ENCODE measurements around the gene DYSF.
A peak's percentile ranks its signal among the peaks of the same experiment; 100 is the strongest.
"Not testable (repeated sequence)": the region's sequence is repeated elsewhere in the genome, so short reads cannot be mapped to it uniquely, and the experiment has no call there.

The DYSF gene

GRCh38 chr2:71453404-71454220 is at the start of gene DYSF:
DYSF (plus strand) TSS chr2:71453561.
- peak in 1 of 2 experiments; percentile 15 for DNase-seq

GRCh38 chr2:71409611-71410010 is 43.8 kb upstream of the DYSF start:
- DNase-seq = no peak

DNA sequence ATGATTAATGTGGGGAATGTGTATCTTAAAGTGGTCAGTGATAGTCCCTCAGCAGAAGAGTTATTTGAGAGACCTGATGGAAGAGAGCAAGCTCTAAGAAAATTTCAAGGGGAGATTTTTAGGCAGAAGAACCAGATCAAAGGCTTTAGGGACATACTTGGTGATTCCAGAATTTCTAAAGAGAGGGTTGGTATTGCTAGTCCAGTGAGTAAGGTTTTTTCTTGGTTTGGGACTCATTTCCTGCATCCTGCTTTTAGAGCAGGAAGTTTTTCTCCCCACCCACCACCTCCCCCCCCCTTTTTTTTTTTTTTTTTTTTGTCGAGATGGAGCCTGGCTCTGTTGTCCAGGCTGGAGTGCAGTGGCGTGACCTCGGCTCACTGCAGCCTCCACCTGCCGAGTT is 42.7 kb upstream of the DYSF start:
- no peak for DNase-seq

- DNase-seq = not testable (repeated sequence)
These were observed 36.5 kb upstream of the DYSF start for GRCh38 chr2:71416866-71417265.

- no peak for DNase-seq
These were observed 35.8 kb upstream of the DYSF start for GRCh38 chr2:71417300-71418202.

DNA sequence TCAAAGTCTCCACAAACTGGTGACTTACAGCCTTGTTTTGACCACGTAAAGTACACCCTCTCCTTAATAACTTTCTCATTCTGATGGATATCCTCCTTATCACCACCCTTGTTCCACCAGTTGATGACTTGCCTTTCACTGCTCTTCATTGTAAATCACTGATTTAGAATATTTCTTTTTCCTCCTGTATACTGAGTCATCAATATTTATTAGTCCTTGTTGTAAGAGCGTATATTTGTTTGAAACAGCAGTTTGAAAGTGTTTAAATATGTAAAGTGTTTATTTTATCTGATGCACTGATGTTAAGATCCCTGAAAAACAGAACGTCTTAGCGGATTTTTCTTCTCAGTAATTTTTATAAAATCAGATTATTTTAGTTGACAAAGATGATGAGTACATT is 34.2 kb upstream of the DYSF start:
- DNase-seq = no peak

- no peak for DNase-seq
These were observed 33.4 kb upstream of the DYSF start for GRCh38 chr2:71419976-71420375.

- no peak for DNase-seq
These were observed 30.6 kb upstream of the DYSF start for GRCh38 chr2:71422786-71423185.

GRCh38 chr2:71423817-71424420 is 29.4 kb upstream of the DYSF start:
- no peak for DNase-seq

- DNase-seq = no peak
These were observed 26.6 kb upstream of the DYSF start for GRCh38 chr2:71426721-71427120.

GRCh38 chr2:71428472-71429383 is 24.6 kb upstream of the DYSF start:
- no peak for DNase-seq

- DNase-seq = not testable (repeated sequence)
These were observed 8.2 kb upstream of the DYSF start for GRCh38 chr2:71445142-71445541.

DNA sequence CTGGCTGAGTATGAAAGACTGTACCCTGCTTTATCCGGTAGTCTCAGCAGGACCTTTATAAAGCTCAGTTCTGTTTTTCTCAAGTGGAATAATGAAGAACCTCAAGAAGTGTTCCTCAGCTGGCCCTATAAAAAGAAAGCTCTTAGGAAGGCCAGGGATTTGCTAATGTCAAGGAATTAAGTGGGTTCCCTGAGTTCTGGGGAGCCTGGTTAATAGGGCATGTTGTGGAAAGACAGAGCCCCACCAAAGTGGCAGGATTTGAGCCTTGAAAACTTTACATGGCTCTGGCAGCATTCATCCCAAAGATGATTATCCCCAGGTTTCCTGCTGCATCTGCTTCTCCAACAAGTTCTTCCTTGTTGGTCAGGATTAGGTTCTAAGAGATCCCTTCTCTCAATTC is 6.9 kb upstream of the DYSF start:
- DNase-seq = no peak

DNA sequence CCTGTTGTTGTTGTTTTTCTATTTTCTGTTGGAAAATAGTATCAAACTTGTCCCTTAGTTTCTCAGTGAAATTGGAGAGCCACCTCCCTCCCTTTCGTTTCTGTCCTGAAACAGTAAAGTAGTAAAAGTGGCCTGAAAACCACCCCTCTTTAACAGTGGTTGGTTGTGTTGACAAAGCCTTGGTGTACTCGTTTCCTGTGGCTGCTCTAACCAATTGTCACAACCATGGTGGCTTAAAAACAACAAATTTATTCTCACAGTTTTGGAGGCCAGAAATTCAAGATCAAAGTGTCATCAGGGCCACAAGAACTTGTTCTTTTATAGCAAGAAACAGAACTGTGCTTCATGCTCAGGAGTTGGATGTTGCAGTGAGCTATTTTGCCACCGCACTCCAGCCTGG is 4.0 kb upstream of the DYSF start:
- no peak for DNase-seq

DNA sequence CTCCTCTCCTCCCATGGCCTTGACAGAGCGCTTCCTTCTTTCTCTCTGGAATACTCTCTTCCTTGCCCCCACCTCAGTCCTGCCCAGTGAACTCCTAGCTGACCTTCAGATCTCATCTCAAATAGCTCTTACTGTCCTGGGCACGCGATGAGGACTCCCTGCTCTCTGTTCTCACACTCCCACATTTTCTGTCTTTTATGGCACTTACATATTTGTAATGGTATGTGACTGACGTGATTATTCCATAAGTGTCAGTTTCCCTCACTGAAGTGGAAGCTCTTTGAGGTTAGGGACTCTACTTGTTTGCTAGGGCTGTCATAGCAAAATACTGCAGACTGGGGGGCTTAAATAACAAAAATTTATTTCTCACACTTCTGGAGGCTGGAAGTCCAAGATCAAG is 1.7 kb upstream of the DYSF start:
- no peak for DNase-seq

- DNase-seq = peak in 1 of 2 experiments; percentile 2
These were observed 796 bp upstream of the DYSF start for GRCh38 chr2:71452565-71452964.

DNA sequence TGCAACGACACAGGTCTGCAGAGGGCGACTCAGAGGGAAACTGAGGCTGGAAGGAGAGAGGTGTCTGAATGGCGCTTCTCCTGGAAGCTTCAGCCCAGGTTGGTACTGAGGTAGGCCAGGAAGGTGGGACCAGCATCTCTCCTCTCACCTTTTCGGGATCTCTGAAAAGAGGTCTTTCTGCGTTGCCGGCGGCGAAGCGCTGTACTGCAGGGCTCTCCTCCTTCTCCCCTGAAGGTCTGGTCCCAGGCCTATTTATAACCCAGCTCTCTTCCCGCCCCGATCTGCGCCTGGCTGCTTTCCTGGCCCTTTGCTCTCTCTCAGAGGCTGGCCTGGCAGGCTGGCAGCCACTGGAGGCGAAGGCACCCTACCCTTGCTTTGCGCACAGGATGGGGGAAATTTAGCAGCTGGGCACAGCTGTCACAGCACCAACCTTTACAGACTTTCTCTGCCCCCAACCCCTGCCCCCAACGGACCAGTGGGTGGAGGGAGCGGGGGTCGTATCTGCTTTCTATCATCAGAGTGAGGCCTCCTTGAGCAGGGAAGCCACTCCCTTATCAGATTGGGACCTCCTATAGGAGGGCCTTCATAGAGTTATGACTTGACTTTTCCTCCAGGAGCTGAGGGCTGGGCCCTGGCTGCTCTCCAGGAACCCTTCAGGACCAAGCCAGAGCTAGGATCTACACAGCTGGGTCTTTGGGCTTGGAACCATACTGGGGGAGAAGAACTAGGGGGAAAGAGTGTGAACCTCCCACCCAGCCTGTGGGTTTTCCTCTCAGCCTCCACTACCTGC is 1.1 kb downstream of the DYSF start:
- no peak for DNase-seq

- peak in 1 of 2 experiments; percentile 4 for DNase-seq
These were observed 1.8 kb downstream of the DYSF start for GRCh38 chr2:71455011-71455740.

GRCh38 chr2:71455741-71456569 is 2.6 kb downstream of the DYSF start:
- no peak for DNase-seq

DNA sequence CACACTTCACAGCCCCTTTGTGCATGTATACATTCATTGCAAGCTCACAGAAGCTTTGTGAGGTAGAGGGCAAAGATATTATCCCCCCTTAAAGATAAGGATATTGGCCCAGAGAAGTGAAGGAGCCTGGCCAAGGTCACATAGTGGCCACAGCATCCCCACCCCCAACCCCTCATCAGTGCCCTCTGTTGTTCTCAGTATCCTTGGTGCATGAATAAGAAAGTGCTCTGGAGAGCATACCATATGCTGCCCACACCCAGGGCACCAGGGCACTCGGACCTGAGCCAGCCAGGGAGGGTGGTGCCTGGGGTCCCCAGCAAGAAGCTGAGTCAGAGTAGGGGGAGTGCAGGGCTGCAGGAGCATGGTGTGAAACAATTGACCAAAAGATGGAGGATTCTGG is 3.3 kb downstream of the DYSF start:
- DNase-seq = no peak
